ENCODE data around the gene ELP5. TPM values are rescaled to one million over a fixed set of nuclear protein-coding genes. Genes with fewer than 3 reads are reported as not detected.

The ELP5 gene
- total and polyA plus RNA-seq, 2 donors (not counting 1 experiment from before 2014, with no cell fraction given) = 48.0 to 69.9 TPM

GRCh38 chr17:7258731-7259554 lies 6.9 kb downstream of the ELP5 start:
- Mint-ChIP-seq H3K27ac (no peak overlapping the region), H3K9me3 (ENCODE audit: insufficient read depth) (no peaks in the 10 kb centered on the region), H3K27me3 (peaks cover 13% of the 10 kb centered on the region), H3K4me3 (no peak overlapping the region), H3K4me1 (peaks cover 26% of the 10 kb centered on the region)
- Histone ChIP-seq H2AFZ (ENCODE audit: insufficient read depth, low read depth, low read length, poor library complexity, severe bottlenecking) (no peak overlapping the region), H4K20me1 (ENCODE audit: control insufficient read depth, insufficient read depth, low read length, poor library complexity, severe bottlenecking) (no peaks in the 10 kb centered on the region), H3K36me3 (replicated peaks in 1 of 2; ENCODE audit: control extremely low read depth in 1 of 2, control insufficient read depth in 1 of 2, extremely low read depth in 1 of 2, insufficient read depth in 2 of 2, low read length in 1 of 2) (peaks cover 9 to 42% of the 10 kb centered on the region in 2 experiments), H3K9me3 (ENCODE audit: control extremely low read depth in 1 of 3, control insufficient read depth in 2 of 3, insufficient read depth in 1 of 3, low read length in 2 of 3) (peaks cover 0 to 4% (median 0%) of the 10 kb centered on the region in 3 donors), H3K4me2 (replicated peaks; ENCODE audit: low read depth, low read length, poor library complexity, severe bottlenecking) (no peak overlapping the region), H3K79me2 (ENCODE audit: control insufficient read depth, insufficient read depth, low read length) (peaks cover 6% of the 10 kb centered on the region), H3K4me3 (ENCODE audit: control extremely low read depth in 1 of 5, extremely low read depth in 1 of 5, insufficient read depth in 1 of 5, low read depth in 2 of 5, low read length in 4 of 5) (no peak overlapping the region), H3K27me3 (replicated peaks in 1 of 4; ENCODE audit: control extremely low read depth in 1 of 4, control insufficient read depth in 3 of 4, insufficient read depth in 4 of 4, low read length in 3 of 4) (peaks cover 0 to 17% (median 8%) of the 10 kb centered on the region in 4 experiments), H3K27ac (ENCODE audit: low read length in 2 of 2) (no peak overlapping the region), H3K9ac (ENCODE audit: low read length) (no peak overlapping the region), H3K4me1 (ENCODE audit: control insufficient read depth in 2 of 2, insufficient read depth in 2 of 2, low read length in 2 of 2) (peaks cover 27 to 32% of the 10 kb centered on the region in 2 donors)
- ChIA-PET POLR2A (no interaction called here), CTCF (interaction anchor here (1.3 to 1.4 kb wide), 2 partner anchors 34 to 207 kb away, joined by 3 read pairs; no protein-coding TSS in a partner anchor)
- DNase-seq = peak; percentile 18
- intact Hi-C loops (cut with micrococcal nuclease) = no loop called here
- TF ChIP-seq CTCF (IDR thresholded peaks at IDR 0.05) (no peak), EZH2 (IDR thresholded peaks at IDR 0.05; ENCODE audit: borderline replicate concordance, insufficient read depth, low read depth, low read length, poor library complexity, severe bottlenecking) (no peak)
- 94% methylated on average over 6 of the region's 7 CpGs for WGBS (ENCODE audit: insufficient coverage)
- no peak for ATAC-seq (ENCODE audit: low read depth)

GRCh38 chr17:7259555-7259889 lies 7.5 kb downstream of the ELP5 start:
- no peak overlapping the region for H3K27ac Mint-ChIP-seq
- peaks cover 0 to 17% (median 8%) of the 10 kb centered on the region in 4 experiments for H3K27me3 ChIP-seq (replicated peaks in 1 of 4; ENCODE audit: control extremely low read depth in 1 of 4, control insufficient read depth in 3 of 4, insufficient read depth in 4 of 4, low read length in 3 of 4)
- CTCF ChIA-PET = interaction anchor here (1.3 kb wide), 1 partner anchor 34 kb away, joined by 3 read pairs; no protein-coding TSS in a partner anchor

More at GRCh38 chr17:7259555-7259889, 7.5 kb downstream of the ELP5 start:
- no peak for DNase-seq
- no peak for ATAC-seq (ENCODE audit: low read depth)
- Histone ChIP-seq H3K4me3 (ENCODE audit: control extremely low read depth in 1 of 5, extremely low read depth in 1 of 5, insufficient read depth in 1 of 5, low read depth in 2 of 5, low read length in 4 of 5) (no peak overlapping the region), H3K27ac (ENCODE audit: low read length in 2 of 2) (no peak overlapping the region), H3K4me1 (ENCODE audit: control insufficient read depth in 2 of 2, insufficient read depth in 2 of 2, low read length in 2 of 2) (peaks cover 27 to 32% of the 10 kb centered on the region in 2 donors), H3K79me2 (ENCODE audit: control insufficient read depth, insufficient read depth, low read length) (peaks cover 2% of the 10 kb centered on the region), H2AFZ (ENCODE audit: insufficient read depth, low read depth, low read length, poor library complexity, severe bottlenecking) (no peak overlapping the region), H3K4me2 (replicated peaks; ENCODE audit: low read depth, low read length, poor library complexity, severe bottlenecking) (no peak overlapping the region), H4K20me1 (ENCODE audit: control insufficient read depth, insufficient read depth, low read length, poor library complexity, severe bottlenecking) (no peaks in the 10 kb centered on the region), H3K36me3 (replicated peaks in 1 of 2; ENCODE audit: control extremely low read depth in 1 of 2, control insufficient read depth in 1 of 2, extremely low read depth in 1 of 2, insufficient read depth in 2 of 2, low read length in 1 of 2) (peaks cover 6 to 37% of the 10 kb centered on the region in 2 experiments), H3K9me3 (ENCODE audit: control extremely low read depth in 1 of 3, control insufficient read depth in 2 of 3, insufficient read depth in 1 of 3, low read length in 2 of 3) (peaks cover 0 to 4% (median 0%) of the 10 kb centered on the region in 3 donors), H3K9ac (ENCODE audit: low read length) (no peak overlapping the region)
- peaks cover 27% of the 10 kb centered on the region for H3K4me1 Mint-ChIP-seq
- TF ChIP-seq EZH2 (IDR thresholded peaks at IDR 0.05; ENCODE audit: borderline replicate concordance, insufficient read depth, low read depth, low read length, poor library complexity, severe bottlenecking) (no peak), CTCF (IDR thresholded peaks at IDR 0.05) (no peak)
- H3K9me3 Mint-ChIP-seq (ENCODE audit: insufficient read depth) = no peaks in the 10 kb centered on the region
- 100% methylated on average over 4 of the region's 6 CpGs for WGBS (ENCODE audit: insufficient coverage)
- intact Hi-C loops (cut with micrococcal nuclease) = no loop called here
- no peak overlapping the region for H3K4me3 Mint-ChIP-seq
- POLR2A ChIA-PET = no interaction called here
- peaks cover 15% of the 10 kb centered on the region for H3K27me3 Mint-ChIP-seq

Measured in B cell (primary cell).